H1 (cell line): ENCODE results near the gene OCRL. TPM values are rescaled to one million over a fixed set of nuclear protein-coding genes. Genes with fewer than 3 reads are reported as not detected.

Experiments used
- CTCF ChIA-PET: fragments of 300-600 bp; sonication (Branson Sonifier 250); formaldehyde crosslinking; loops from one replicate; lab custom pipeline; 2021; ENCODE audit not compliant: partially characterized antibody; lab: Charles Lee
- POLR2A ChIA-PET: fragments of 300-600 bp; sonication (Branson Sonifier 250); formaldehyde crosslinking; loops from one replicate; lab custom pipeline; 2021; ENCODE audit warnings: inconsistent platforms; ENCODE audit not compliant: partially characterized antibody; lab: Charles Lee
- DNase-seq, 2 experiments: peaks; one replicate each; pipeline versions ENCODE4 v3.0.0 to v3.0.0-alpha.2; 2010 to 2022; ENCODE audit warnings: low spot score in 2 of 2, low read depth in 1 of 2, mixed read lengths in 1 of 2
- FAIRE-seq: peaks from 2 replicates; lab custom pipeline; 2011; peaks lifted over from hg19 to GRCh38; lab: Jason Lieb, UNC
- H2AFZ ChIP-seq: 2 replicates; pipeline ENCODE4 v1.8.1; 2012; ENCODE audit warnings: low read length, inconsistent platforms
- H2AK5ac ChIP-seq: 2 replicates; pipeline ENCODE4 v1.6.1; 2013; ENCODE audit warnings: low read depth, low read length
- H2BK120ac ChIP-seq: replicated peaks from 2 replicates; pipeline ENCODE3; 2013; ENCODE audit warnings: low read depth, low read length, inconsistent platforms
- H2BK12ac ChIP-seq: 2 replicates; pipeline ENCODE4 v1.6.1; 2013; ENCODE audit warnings: low read depth, low read length
- H2BK15ac ChIP-seq: 2 replicates; pipeline ENCODE4 v1.6.1; 2013; ENCODE audit warnings: low read length
- H2BK20ac ChIP-seq: 2 replicates; pipeline ENCODE4 v1.6.1; 2013; ENCODE audit warnings: low read length
- H2BK5ac ChIP-seq: 2 replicates; pipeline ENCODE4 v1.6.1; 2013; ENCODE audit warnings: low read depth, low read length
- H3K14ac ChIP-seq: 2 replicates; pipeline ENCODE4 v1.6.1; 2013; ENCODE audit warnings: inconsistent platforms; ENCODE audit not compliant: insufficient read length
- H3K18ac ChIP-seq: 2 replicates; pipeline ENCODE4 v1.6.1; 2013; ENCODE audit warnings: low read length; ENCODE audit errors: extremely low read depth
- H3K23ac ChIP-seq: 2 replicates; pipeline ENCODE4 v1.6.1; 2013; ENCODE audit warnings: inconsistent platforms; ENCODE audit not compliant: insufficient read length
- H3K23me2 ChIP-seq: 2 replicates; pipeline ENCODE4 v1.6.1; 2013; ENCODE audit warnings: low read depth, low read length
- H3K27ac ChIP-seq: 2 replicates; pipeline ENCODE4 v1.6.1; 2011; ENCODE audit warnings: low read depth, low read length, inconsistent platforms
- H3K27me3 ChIP-seq, 4 experiments: replicated peaks in 1 of 4; 1 replicate in 1 of 4; 2 replicates in 3 of 4; pipeline versions ENCODE4 v1.6.1 to v1.8.1; 2011 to 2013; ENCODE audit warnings: low read length in 3 of 4, mild to moderate bottlenecking in 3 of 4, inconsistent platforms in 2 of 4, mixed read lengths in 2 of 4, moderate library complexity in 1 of 4; ENCODE audit not compliant: control insufficient read depth in 3 of 4, insufficient read depth in 3 of 4; ENCODE audit errors: extremely low read depth in 1 of 4
- H3K36me3 ChIP-seq, 4 experiments: 2 replicates each; pipeline versions ENCODE4 v1.6.1 to v1.8.1; 2011 to 2013; ENCODE audit warnings: mild to moderate bottlenecking in 4 of 4, low read length in 3 of 4, moderate library complexity in 2 of 4, control low read depth in 1 of 4, inconsistent platforms in 1 of 4; ENCODE audit not compliant: insufficient read depth in 4 of 4, control insufficient read depth in 2 of 4
- H3K4ac ChIP-seq: replicated peaks from 2 replicates; pipeline ENCODE3; 2013; ENCODE audit warnings: low read length, low read depth, mixed read lengths, inconsistent platforms; ENCODE audit not compliant: insufficient read length
- H3K4me1 ChIP-seq, 4 experiments: replicated peaks in 1 of 4; 1 replicate in 1 of 4; 2 replicates in 3 of 4; pipeline versions ENCODE4 v1.6.1 to v1.8.1; 2011 to 2013; ENCODE audit warnings: low read length in 3 of 4, inconsistent platforms in 2 of 4, mixed read lengths in 1 of 4; ENCODE audit not compliant: insufficient read depth in 4 of 4, control insufficient read depth in 3 of 4
- H3K4me2 ChIP-seq, 2 experiments: 2 replicates each; pipeline versions ENCODE4 v1.6.1 to v1.8.1; 2011 to 2013; ENCODE audit warnings: low read depth in 2 of 2, low read length in 2 of 2, control low read depth in 1 of 2, inconsistent platforms in 1 of 2, mild to moderate bottlenecking in 1 of 2; ENCODE audit not compliant: insufficient read depth in 1 of 2
- H3K4me3 ChIP-seq, 4 experiments: fragments of 200-600, 300-600 bp in 1 of 4; sonication (generic), shearing (Covaris generic), sonication (Bioruptor Twin) in 1 of 4; 2 replicates each; pipeline versions ENCODE4 v1.5.1 to v1.8.1; 2011 to 2016; ENCODE audit warnings: low read length in 4 of 4, low read depth in 3 of 4, control low read depth in 2 of 4, inconsistent platforms in 2 of 4, mild to moderate bottlenecking in 2 of 4, mixed read lengths in 1 of 4, moderate library complexity in 1 of 4; ENCODE audit not compliant: insufficient read depth in 2 of 4; ENCODE audit errors: extremely low read depth in 1 of 4
- H3K56ac ChIP-seq: replicated peaks from 2 replicates; pipeline ENCODE3; 2013; ENCODE audit warnings: low read depth, mild to moderate bottlenecking, mixed read lengths, low read length, inconsistent platforms; ENCODE audit not compliant: insufficient read length
- H3K79me1 ChIP-seq: 2 replicates; pipeline ENCODE4 v1.6.1; 2013; ENCODE audit warnings: low read depth, low read length, control low read depth
- H3K79me2 ChIP-seq, 2 experiments: 2 replicates each; pipeline versions ENCODE4 v1.6.1 to v1.8.1; 2012 to 2013; ENCODE audit warnings: low read length in 2 of 2, mild to moderate bottlenecking in 2 of 2, inconsistent platforms in 1 of 2; ENCODE audit not compliant: insufficient read depth in 2 of 2, control insufficient read depth in 1 of 2
- H3K9ac ChIP-seq, 4 experiments: replicated peaks in 1 of 4; 1 replicate in 1 of 4; 2 replicates in 3 of 4; pipeline versions ENCODE4 v1.6.1 to v1.8.1; 2011 to 2013; ENCODE audit warnings: low read depth in 3 of 4, low read length in 3 of 4, control low read depth in 2 of 4, mild to moderate bottlenecking in 2 of 4, moderate library complexity in 2 of 4, inconsistent platforms in 1 of 4; ENCODE audit errors: extremely low read depth in 1 of 4
- H3K9me3 ChIP-seq, 2 experiments: 2 replicates each; pipeline versions ENCODE4 v1.6.1 to v1.8.1; 2012 to 2013; ENCODE audit warnings: mild to moderate bottlenecking in 2 of 2, moderate library complexity in 2 of 2, control low read depth in 1 of 2, inconsistent platforms in 1 of 2, low read depth in 1 of 2, low read length in 1 of 2, mixed read lengths in 1 of 2; ENCODE audit not compliant: insufficient read depth in 2 of 2
- H4K20me1 ChIP-seq, 2 experiments: replicated peaks in 1 of 2; 2 replicates each; pipeline versions ENCODE3 to v1.8.1; 2011 to 2013; ENCODE audit warnings: inconsistent platforms in 2 of 2, low read length in 2 of 2, mild to moderate bottlenecking in 1 of 2; ENCODE audit not compliant: insufficient read depth in 2 of 2, control insufficient read depth in 1 of 2
- H4K5ac ChIP-seq: 2 replicates; pipeline ENCODE4 v1.6.1; 2013; ENCODE audit warnings: low read length, low read depth, mixed read lengths, inconsistent platforms; ENCODE audit not compliant: insufficient read length
- H4K8ac ChIP-seq: 2 replicates; pipeline ENCODE4 v1.8.0; 2013; ENCODE audit warnings: mild to moderate bottlenecking, moderate library complexity, low read length, inconsistent platforms; ENCODE audit not compliant: insufficient read depth; ENCODE audit errors: extremely low read depth
- H4K91ac ChIP-seq: replicated peaks from 2 replicates; pipeline ENCODE3; 2013; ENCODE audit warnings: low read length, mixed read lengths, inconsistent platforms; ENCODE audit not compliant: insufficient read length
- FOSL1 ChIP-seq: IDR thresholded peaks from 2 replicates; pipeline ENCODE4 v1.6.1; 2011; ENCODE audit warnings: mild to moderate bottlenecking, low read depth, low read length, moderate library complexity; ENCODE audit not compliant: insufficient read depth
- NRF1 ChIP-seq: IDR thresholded peaks from 2 replicates; pipeline ENCODE4 v1.6.1; 2011; ENCODE audit warnings: mild to moderate bottlenecking, low read depth, low read length, improper control_type of control experiment
- ZNF274 ChIP-seq: IDR thresholded peaks from 2 replicates; pipeline ENCODE4 v1.7.0; 2012; ENCODE audit warnings: low read length, borderline replicate concordance; ENCODE audit errors: extremely low read depth
- WGBS, 2 experiments: shearing (Covaris generic) in 1 of 2; methylation state at CpG; one replicate each; pipeline versions ENCODE4 v1.1.6 to v1.1.7; 2013 to 2015; ENCODE audit warnings: low lambda C conversion rate in 2 of 2, mixed read lengths in 2 of 2, inconsistent platforms in 1 of 2, low coverage in 1 of 2, missing lambda C conversion rate in 1 of 2; ENCODE audit not compliant: insufficient replicate concordance in 2 of 2, insufficient coverage in 1 of 2, insufficient read length in 1 of 2; ENCODE audit errors: extremely low coverage in 1 of 2, missing lambda C conversion rate in 1 of 2; 5-methylcytosine and 5-hydroxymethylcytosine counted together
- polyA plus RNA-seq, 7 experiments: library from polyadenylated mRNA; depleted of rRNA in 3 of 7; stranded (reverse) in 5 of 7; unstranded in 2 of 7; fragments of >200 nt in 5 of 7; fragments of 200-250 nt in 2 of 7; gene quantifications; 1 replicate in 5 of 7; 2 replicates in 1 of 7; 4 replicates in 1 of 7; pipeline versions ENCODE4 v1.2.1 to v1.2.3, GENCODE V29; 2011 to 2013; ENCODE audit warnings: missing spikeins in 2 of 7, mixed read lengths in 2 of 7
- total RNA-seq: library from RNA; stranded (reverse); fragmentation: NEBNext Ultra II Directional; extraction: Animal tissue kit (Norgen Biotek cat#: 25700); gene quantifications from 2 replicates; pipeline ENCODE4 v1.2.1, GENCODE V29; 2021

Gene OCRL
- total and polyA plus RNA-seq, 2 of the 8 experiments (the other 6 are each of a cell fraction or from before 2014, with no cell fraction given), result 12.7 to 15.1 TPM

- Histone ChIP-seq H3K4me1 (no peaks in the 10 kb centered on the region), H3K56ac (no peak overlapping the region), H3K27ac (no peak overlapping the region), H3K14ac (no peak overlapping the region), H3K79me1 (no peaks in the 10 kb centered on the region), H3K18ac (no peak overlapping the region), H2AFZ (no peak overlapping the region), H3K4me2 (no peak overlapping the region), H3K79me2 (no peaks in the 10 kb centered on the region), H3K23ac (no peak overlapping the region), H2BK12ac (no peak overlapping the region), H2BK5ac (no peak overlapping the region), H4K5ac (no peak overlapping the region), H3K23me2 (no peaks in the 10 kb centered on the region), H3K9ac (no peak overlapping the region), H2BK120ac (no peak overlapping the region), H4K20me1 (no peaks in the 10 kb centered on the region), H2BK15ac (no peak overlapping the region), H3K9me3 (no peaks in the 10 kb centered on the region), H3K4me3 (no peak overlapping the region), H2BK20ac (no peak overlapping the region), H2AK5ac (no peak overlapping the region), H3K36me3 (peaks cover 3 to 39% (median 16%) of the 10 kb centered on the region in 4 experiments; a peak in 6 of 8 replicates), H4K91ac (no peak overlapping the region), H3K27me3 (no peaks in the 10 kb centered on the region), H4K8ac (no peak overlapping the region), H3K4ac (no peak overlapping the region)
- ChIA-PET POLR2A (interaction anchor here (1.1 kb wide), 1 partner anchor 15 kb away, joined by 3 read pairs; no protein-coding TSS in a partner anchor), CTCF (no interaction called here)
- DNase-seq (no peak), FAIRE-seq (no peak)
- WGBS, 2 experiments, result 89% methylated on average over 2 of the region's 2 CpGs; no CpG with 5 or more reads in 1 of the 2 experiments
- TF ChIP-seq NRF1 (no peak), ZNF274 (no peak), FOSL1 (no peak)
These were observed 34.2 kb downstream of the OCRL start for GRCh38 chrX:129574214-129574613.
